ENCODE results near the gene AJAP1.

The AJAP1 gene

GRCh38 chr1:4837031-4837600 lies 182.7 kb downstream of the AJAP1 start:
- no peak for DNase-seq (ENCODE audit: low read depth in 2 of 2)

GRCh38 chr1:4837752-4838151 lies 183.3 kb downstream of the AJAP1 start:
- no peak for DNase-seq (ENCODE audit: low read depth in 2 of 2)

- no peak for DNase-seq (ENCODE audit: low read depth in 2 of 2)
These were observed 183.8 kb downstream of the AJAP1 start for GRCh38 chr1:4838231-4838630.

Measured in activated CD4-positive, alpha-beta T cell treated with anti-CD3 and anti-CD28 coated beads for 24 hours (primary cell).